ENCODE measurements around the gene CGN.

Gene CGN

GRCh38 chr1:151547900-151548230 lies 36.7 kb downstream of the CGN start:
- no peak for DNase-seq

- DNase-seq = no peak
Measured at GRCh38 chr1:151549199-151549598, 38.0 kb downstream of the CGN start.

GRCh38 chr1:151553659-151554058 lies 42.5 kb downstream of the CGN start:
- DNase-seq = no peak

GRCh38 chr1:151556052-151556451 lies 44.9 kb downstream of the CGN start:
- DNase-seq = no peak

GRCh38 chr1:151562661-151563060 lies 51.5 kb downstream of the CGN start:
- DNase-seq = no peak

- DNase-seq = no peak
Measured at GRCh38 chr1:151563376-151563775, 52.2 kb downstream of the CGN start.

- DNase-seq = no peak
Measured at GRCh38 chr1:151565502-151566189, 54.5 kb downstream of the CGN start.

GRCh38 chr1:151568626-151569088 lies 57.5 kb downstream of the CGN start:
- DNase-seq = no peak

- DNase-seq = no peak
Measured at GRCh38 chr1:151570819-151571218, 59.6 kb downstream of the CGN start.

- DNase-seq = peak; percentile 19 to 30
Measured at GRCh38 chr1:151574575-151575529, 63.7 kb downstream of the CGN start.

- DNase-seq = no peak
Measured at GRCh38 chr1:151577173-151577572, 66.0 kb downstream of the CGN start.

GRCh38 chr1:151578941-151579340 lies 67.8 kb downstream of the CGN start:
- DNase-seq = no peak

GRCh38 chr1:151579436-151580225 lies 68.4 kb downstream of the CGN start:
- DNase-seq = no peak

GRCh38 chr1:151581451-151581850 lies 70.3 kb downstream of the CGN start:
- DNase-seq = no peak

GRCh38 chr1:151581921-151582320 lies 70.7 kb downstream of the CGN start:
- no peak for DNase-seq

GRCh38 chr1:151583796-151584195 lies 72.6 kb downstream of the CGN start:
- no peak for DNase-seq

- DNase-seq = no peak
Measured at GRCh38 chr1:151584278-151584677, 73.1 kb downstream of the CGN start.

- DNase-seq = no peak
Measured at GRCh38 chr1:151584780-151585179, 73.6 kb downstream of the CGN start.

GRCh38 chr1:151585622-151586021 lies 74.4 kb downstream of the CGN start:
- no peak for DNase-seq

Measured in inflammatory macrophage (primary cell).